ENCODE data around the gene MCAM.

Gene MCAM

GRCh38 chr11:119316729-119317591, at the start of gene MCAM:
Gene MCAM, minus strand, starts transcription at chr11:119317130. Its CDS starts 29 bp downstream, at chr11:119317101.
- in situ Hi-C loops (cut with MboI; ENCODE audit: low sequenced_read_pairs) = no loop called here

GRCh38 chr11:119365071-119365591, 48.2 kb upstream of the MCAM start:
- in situ Hi-C loops (cut with MboI; ENCODE audit: low sequenced_read_pairs) = no loop called here

GRCh38 chr11:119363851-119364590, 47.1 kb upstream of the MCAM start:
- in situ Hi-C loops (cut with MboI; ENCODE audit: low sequenced_read_pairs) = no loop called here

- in situ Hi-C loops (cut with MboI; ENCODE audit: low sequenced_read_pairs) = no loop called here
Measured at GRCh38 chr11:119363081-119363850, 46.3 kb upstream of the MCAM start.

GRCh38 chr11:119362741-119363080, 45.8 kb upstream of the MCAM start:
- in situ Hi-C loops (cut with MboI; ENCODE audit: low sequenced_read_pairs) = no loop called here

- in situ Hi-C loops (cut with MboI; ENCODE audit: low sequenced_read_pairs) = no loop called here
Measured at GRCh38 chr11:119361941-119362725, 45.2 kb upstream of the MCAM start.

GRCh38 chr11:119361056-119361787, 44.3 kb upstream of the MCAM start:
- in situ Hi-C loops (cut with MboI; ENCODE audit: low sequenced_read_pairs) = no loop called here

- in situ Hi-C loops (cut with MboI; ENCODE audit: low sequenced_read_pairs) = no loop called here
Measured at GRCh38 chr11:119359365-119360214, 42.7 kb upstream of the MCAM start.

- in situ Hi-C loops (cut with MboI; ENCODE audit: low sequenced_read_pairs) = no loop called here
Measured at GRCh38 chr11:119357074-119357473, 40.1 kb upstream of the MCAM start.

- in situ Hi-C loops (cut with MboI; ENCODE audit: low sequenced_read_pairs) = no loop called here
Measured at GRCh38 chr11:119356349-119357031, 39.6 kb upstream of the MCAM start.

- in situ Hi-C loops (cut with MboI; ENCODE audit: low sequenced_read_pairs) = no loop called here
Measured at GRCh38 chr11:119355091-119355843, 38.3 kb upstream of the MCAM start.

- in situ Hi-C loops (cut with MboI; ENCODE audit: low sequenced_read_pairs) = no loop called here
Measured at GRCh38 chr11:119352857-119353260, 35.9 kb upstream of the MCAM start.

GRCh38 chr11:119351232-119351631, 34.3 kb upstream of the MCAM start:
- in situ Hi-C loops (cut with MboI; ENCODE audit: low sequenced_read_pairs) = no loop called here

GRCh38 chr11:119350302-119350701, 33.4 kb upstream of the MCAM start:
- in situ Hi-C loops (cut with MboI; ENCODE audit: low sequenced_read_pairs) = no loop called here

GRCh38 chr11:119347940-119348605, 31.1 kb upstream of the MCAM start:
- in situ Hi-C loops (cut with MboI; ENCODE audit: low sequenced_read_pairs) = no loop called here

- in situ Hi-C loops (cut with MboI; ENCODE audit: low sequenced_read_pairs) = no loop called here
Measured at GRCh38 chr11:119347242-119347641, 30.3 kb upstream of the MCAM start.

GRCh38 chr11:119346605-119347004, 29.7 kb upstream of the MCAM start, which contains the start of gene MFRP:
Gene MFRP, minus strand, starts transcription at chr11:119346705. Its CDS starts 192 bp downstream, at chr11:119346513.
- in situ Hi-C loops (cut with MboI; ENCODE audit: low sequenced_read_pairs) = no loop called here

Data from HL-60/S4 (cell line).